KOPT-K1 (cell line): Measurements from ENCODE around the gene NINL.

ENCODE experiments used
- H3K27ac ChIP-seq: fragments of 200-600 bp; sonication (generic); 2 replicates; pipeline ENCODE4 v1.5.1; 2016; ENCODE audit warnings: antibody characterized with exemption, mild to moderate bottlenecking, low read depth, low read length; ENCODE audit not compliant: poor library complexity, severe bottlenecking
- H3K36me3 ChIP-seq: fragments of 200-600 bp; sonication (generic); 2 replicates; pipeline ENCODE4 v1.5.1; 2017; ENCODE audit warnings: antibody characterized with exemption, mild to moderate bottlenecking, low read length, moderate library complexity; ENCODE audit not compliant: insufficient read depth
- H3K9me3 ChIP-seq: fragments of 200-600 bp; sonication (generic); 2 replicates; pipeline ENCODE4 v1.5.1; 2017; ENCODE audit warnings: antibody characterized with exemption, low read length, mild to moderate bottlenecking; ENCODE audit not compliant: insufficient read depth, poor library complexity, severe bottlenecking

The NINL gene

DNA sequence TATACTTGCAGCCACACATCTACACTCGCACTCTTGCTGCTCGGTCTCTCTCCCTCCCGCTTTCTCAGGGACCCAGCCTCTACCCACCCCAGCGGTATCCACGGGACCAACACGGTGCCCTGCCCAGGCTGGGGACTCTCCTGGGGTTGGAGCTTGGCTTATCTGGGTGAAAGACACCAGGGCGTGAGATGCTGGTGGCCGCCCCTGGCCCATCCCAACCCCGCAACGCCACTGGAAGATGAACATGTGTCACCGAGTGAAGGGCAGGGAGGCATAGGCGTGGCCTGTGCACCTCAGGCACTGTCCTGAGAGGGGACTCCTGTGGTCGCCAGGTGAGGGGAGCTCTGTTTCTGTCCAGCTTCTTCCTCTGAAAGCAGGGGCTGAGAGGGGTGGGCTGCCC, 47.4 kb downstream of the NINL start:
- Histone ChIP-seq H3K27ac (no peak overlapping the region), H3K9me3 (peaks cover 3% of the 10 kb centered on the region), H3K36me3 (peaks cover 25% of the 10 kb centered on the region)

DNA sequence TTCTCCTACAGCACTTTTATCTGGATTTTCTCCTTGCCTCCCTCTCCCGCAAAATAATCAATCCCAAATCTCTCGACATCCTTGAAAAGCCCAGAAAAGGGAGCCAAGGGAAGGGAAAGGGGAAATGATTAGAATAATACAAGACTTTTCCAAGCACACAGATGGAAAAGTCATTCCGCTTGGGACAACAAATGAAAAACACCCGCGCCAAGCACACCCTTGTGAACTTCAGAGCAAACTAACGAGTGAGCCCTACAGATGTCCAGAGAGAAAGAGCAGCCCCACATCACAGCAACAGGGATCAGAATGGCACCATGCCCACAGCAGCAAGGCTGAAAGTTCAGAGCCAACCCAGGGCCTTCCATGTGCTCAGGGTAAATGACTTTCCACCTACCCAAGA, 49.6 kb downstream of the NINL start:
- Histone ChIP-seq H3K9me3 (peaks cover 19% of the 10 kb centered on the region), H3K27ac (no peak overlapping the region), H3K36me3 (peaks cover 41% of the 10 kb centered on the region)

DNA sequence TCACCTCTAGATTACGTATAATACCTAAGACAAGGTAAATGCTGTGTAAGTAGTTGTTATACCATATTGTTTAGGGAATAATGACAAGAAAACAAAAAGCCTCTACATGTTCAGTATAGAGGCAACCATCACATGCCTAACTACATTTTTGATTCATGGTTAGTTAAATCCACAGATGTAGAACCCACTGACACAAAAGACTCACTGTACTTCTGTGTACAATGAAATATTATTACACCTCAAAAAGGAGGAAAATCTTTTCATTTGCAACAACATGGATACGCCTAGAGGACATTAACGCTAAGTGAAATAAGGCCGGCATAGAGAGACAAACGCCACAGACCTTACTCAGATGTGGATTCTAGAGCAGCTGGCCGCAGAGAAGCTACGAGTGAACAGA, 50.5 kb downstream of the NINL start:
- H3K36me3 ChIP-seq = peaks cover 41% of the 10 kb centered on the region
- H3K27ac ChIP-seq = no peak overlapping the region
- H3K9me3 ChIP-seq = peaks cover 19% of the 10 kb centered on the region

DNA sequence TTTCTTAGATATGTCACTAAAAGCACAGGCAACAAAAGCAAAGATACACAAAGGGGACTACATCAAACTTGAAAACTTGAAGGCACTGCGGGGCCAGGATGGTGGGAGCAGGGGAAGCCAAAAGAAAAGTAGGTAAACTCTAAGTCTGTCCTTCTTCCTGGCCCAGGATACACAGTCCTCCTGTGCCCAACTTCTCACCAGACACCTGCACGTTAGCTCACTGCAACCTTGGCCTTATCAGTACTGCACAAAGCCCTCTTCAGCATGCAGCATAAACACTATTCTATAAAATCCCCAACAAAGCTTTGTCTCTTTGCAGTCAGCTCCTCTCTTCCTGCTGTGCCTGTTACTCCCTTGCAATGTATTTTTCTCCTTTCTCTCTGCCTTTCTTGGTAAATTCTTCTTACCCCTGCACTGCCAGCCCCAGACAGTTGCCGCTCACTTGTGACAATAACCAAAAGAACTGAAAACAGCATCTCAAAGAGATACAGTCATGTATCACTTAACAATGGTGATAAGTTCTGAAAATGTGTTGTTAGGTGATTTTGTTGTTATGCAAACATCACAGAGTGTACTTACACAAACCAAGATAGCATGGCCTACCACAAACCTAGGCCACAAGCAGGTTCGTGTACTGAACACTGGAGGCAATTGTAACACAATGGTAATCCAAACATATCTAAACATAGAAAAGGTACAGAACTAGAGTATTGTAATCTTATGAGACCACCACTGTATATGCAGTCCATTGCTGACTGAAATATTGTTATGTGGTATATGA, 51.2 kb downstream of the NINL start:
- Histone ChIP-seq H3K27ac (no peak overlapping the region), H3K9me3 (peaks cover 19% of the 10 kb centered on the region), H3K36me3 (peaks cover 41% of the 10 kb centered on the region)

DNA sequence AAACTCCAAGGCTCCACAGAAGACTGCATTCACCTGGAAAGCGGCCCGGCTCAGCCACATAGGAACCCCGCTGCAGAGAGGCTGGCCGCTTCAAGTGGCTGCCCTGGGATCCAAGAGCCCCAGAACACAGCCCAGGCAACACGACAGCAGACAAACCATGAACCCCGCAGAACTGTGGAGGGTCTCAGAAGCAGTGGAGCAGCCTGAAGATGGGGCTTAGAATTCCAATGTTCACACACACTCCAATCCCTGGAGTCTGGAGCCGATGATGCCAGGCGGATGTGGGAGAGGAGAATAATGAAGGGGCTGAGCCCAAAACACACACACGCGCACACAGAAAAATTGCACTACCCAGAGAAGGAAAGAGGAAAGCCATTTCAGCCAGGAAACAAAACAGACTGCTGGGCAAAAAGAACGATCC, 52.4 kb downstream of the NINL start:
- H3K27ac ChIP-seq = no peak overlapping the region
- H3K9me3 ChIP-seq = peaks cover 19% of the 10 kb centered on the region
- peaks cover 35% of the 10 kb centered on the region for H3K36me3 ChIP-seq

DNA sequence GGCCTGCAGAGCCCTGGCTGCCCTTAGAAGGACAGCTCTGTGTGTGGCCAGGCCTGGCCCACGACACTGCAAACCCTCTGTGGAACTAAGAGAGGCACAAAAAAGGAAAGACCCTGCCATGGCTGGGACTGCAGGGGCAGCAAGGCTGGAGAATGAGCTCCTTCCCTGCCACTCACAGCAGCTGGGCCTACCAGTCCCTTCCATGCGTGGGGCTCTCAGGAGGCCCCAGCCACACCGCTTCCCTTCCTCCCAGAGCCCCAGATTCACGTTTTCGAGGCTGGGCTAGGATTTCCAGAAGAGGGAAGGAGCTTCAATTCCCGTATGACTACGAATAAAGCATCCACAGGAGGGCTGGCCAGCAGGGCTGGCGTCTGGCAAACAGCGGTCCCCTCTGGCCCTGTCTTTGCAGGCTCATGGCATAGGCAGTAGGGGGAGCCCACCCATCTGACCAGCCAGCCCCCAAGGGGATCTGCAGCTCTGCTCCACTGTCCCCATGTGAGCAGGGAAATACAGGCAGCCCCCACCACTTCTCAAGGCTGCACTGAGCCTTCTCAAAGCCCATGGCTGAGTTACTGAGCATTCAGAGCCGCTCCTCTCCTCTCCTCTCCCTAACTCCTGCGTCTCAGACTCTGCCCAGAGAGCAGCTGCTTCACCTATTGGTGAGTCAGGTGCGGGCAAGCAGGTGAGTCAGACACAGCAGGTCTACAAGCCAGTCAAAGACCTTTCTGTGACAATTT, 53.1 kb downstream of the NINL start:
- Histone ChIP-seq H3K27ac (no peak overlapping the region), H3K36me3 (peaks cover 27% of the 10 kb centered on the region), H3K9me3 (peaks cover 19% of the 10 kb centered on the region)

DNA sequence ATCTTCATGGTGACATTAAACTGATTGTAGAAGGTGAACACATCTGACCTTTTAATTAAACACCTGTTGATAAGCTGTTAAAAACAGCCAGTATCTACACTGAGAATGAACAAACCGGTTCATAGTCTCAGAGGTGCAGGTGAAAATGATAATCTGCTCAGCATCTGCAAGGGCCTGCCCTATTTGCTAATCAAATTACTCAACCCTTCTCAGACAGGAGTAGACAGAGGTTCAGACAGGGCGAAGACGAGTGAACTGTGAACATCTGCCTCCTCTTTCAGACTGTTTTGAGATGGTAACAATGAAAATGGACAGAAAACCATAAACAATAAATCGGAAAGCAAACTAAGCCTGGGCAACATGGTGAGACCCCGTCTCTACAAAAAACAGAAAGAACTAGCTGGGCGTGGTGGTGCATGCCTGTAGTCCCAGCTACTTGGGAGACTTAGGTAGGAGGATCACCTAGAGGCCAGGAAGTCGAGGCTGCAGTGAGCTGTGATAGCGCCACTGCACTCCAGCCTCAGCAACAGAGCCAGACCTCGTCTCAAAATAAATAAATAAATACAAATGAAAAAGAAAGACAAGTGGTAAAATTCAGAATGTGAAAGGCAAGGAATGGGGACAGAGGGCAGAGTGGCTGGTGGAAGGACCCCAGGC, 55.9 kb downstream of the NINL start:
- peaks cover 45% of the 10 kb centered on the region for H3K36me3 ChIP-seq
- no peak overlapping the region for H3K27ac ChIP-seq
- peaks cover 19% of the 10 kb centered on the region for H3K9me3 ChIP-seq

DNA sequence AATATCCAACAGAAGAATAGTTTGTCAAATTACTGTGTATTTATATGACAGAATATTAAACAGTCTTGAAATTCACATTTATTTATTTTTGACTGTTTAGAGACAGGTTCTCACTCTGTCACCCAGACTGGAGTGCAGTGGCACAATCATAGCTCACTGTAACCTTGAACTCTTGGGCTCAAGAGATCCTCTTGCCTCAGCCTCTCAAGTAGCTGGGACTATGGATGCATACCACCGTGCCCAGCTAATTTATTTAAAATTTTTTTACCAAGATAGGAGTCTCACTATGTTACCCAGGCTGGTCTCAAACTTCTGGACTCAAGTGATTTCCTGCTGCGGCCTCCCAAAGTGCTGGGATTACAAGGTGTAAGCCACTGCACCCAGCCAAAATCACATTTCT, 57.4 kb downstream of the NINL start:
- Histone ChIP-seq H3K27ac (no peak overlapping the region), H3K9me3 (peaks cover 30% of the 10 kb centered on the region), H3K36me3 (peaks cover 54% of the 10 kb centered on the region)

DNA sequence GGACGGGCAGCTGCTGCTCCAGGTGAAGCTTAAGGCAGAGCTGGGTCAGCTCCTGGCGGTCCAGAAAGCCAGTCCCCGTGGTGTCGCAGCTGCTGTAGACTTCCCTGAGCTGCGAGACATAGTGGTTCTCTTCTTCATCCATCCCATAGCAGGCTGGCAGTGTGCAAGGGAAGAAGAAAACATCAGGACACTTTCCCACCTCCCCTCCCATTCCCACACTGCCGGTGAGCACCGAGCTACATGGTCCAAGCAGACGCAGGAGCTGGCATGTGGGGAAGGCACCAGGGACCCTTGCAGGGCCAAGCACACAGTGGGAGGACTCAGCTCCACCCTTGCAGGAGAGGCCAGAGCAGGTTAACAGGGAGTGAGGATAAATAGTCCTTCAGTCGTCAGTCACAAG, 58.9 kb downstream of the NINL start:
- Histone ChIP-seq H3K36me3 (peaks cover 54% of the 10 kb centered on the region), H3K9me3 (peaks cover 30% of the 10 kb centered on the region), H3K27ac (no peak overlapping the region)

DNA sequence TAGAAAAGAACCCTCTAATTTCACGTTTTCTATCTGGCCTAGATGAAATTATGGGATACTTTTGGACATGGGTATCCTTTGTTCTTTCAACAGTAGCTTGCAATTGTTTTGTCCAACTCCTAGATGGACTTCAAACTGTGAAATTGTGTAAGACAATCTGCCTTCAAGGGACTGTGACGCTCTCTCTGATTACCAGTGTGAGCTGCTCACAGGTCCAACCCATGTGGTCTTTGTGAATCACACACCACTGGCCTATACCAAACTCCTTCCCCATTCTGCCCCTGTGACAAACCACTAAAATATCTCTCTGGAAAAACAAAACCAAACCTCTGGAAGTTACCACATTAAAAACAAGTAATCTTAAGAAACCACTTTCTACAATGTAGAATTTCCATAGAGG, 59.5 kb downstream of the NINL start:
- Histone ChIP-seq H3K36me3 (peaks cover 57% of the 10 kb centered on the region), H3K27ac (no peak overlapping the region), H3K9me3 (peaks cover 33% of the 10 kb centered on the region)

DNA sequence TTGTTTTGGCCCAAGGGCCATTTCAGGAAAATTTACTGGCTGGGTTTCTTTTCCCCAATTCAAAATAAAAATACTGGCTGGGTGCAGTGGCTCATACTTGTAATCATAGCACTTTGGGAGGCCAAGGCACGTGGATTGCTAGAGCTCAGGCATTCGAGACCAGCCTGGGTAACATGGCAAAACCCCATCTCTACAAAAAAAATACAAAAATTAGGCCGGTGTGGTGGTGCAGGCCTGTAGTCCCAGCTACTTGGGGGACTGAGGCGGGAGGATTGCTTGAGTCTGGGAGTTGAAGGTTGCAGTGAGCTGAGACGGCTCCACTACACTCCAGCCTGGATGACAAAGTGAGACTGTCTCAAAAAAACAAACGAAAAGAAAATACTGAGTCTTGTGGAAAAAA, 60.0 kb downstream of the NINL start:
- no peak overlapping the region for H3K27ac ChIP-seq
- peaks cover 63% of the 10 kb centered on the region for H3K36me3 ChIP-seq
- peaks cover 38% of the 10 kb centered on the region for H3K9me3 ChIP-seq

DNA sequence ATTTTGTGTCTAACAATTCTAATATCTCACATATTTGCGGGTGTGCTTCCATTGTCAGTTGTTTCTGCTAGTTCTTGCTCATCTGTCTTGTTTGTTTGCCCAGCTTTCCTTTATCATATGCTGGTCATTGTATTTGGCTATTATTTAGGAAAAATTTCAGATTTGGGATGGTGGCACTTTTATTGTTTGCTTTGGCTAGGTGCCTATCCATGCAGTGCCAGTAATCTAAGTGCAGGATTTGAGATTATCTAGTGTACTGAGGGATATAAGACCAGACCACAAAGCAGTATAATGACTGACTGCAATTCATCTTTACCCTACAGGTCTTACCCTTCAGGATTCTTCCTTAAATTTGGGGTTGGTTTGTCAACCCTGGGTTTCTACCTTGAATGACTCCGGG, 63.9 kb downstream of the NINL start:
- H3K36me3 ChIP-seq = peaks cover 88% of the 10 kb centered on the region

DNA sequence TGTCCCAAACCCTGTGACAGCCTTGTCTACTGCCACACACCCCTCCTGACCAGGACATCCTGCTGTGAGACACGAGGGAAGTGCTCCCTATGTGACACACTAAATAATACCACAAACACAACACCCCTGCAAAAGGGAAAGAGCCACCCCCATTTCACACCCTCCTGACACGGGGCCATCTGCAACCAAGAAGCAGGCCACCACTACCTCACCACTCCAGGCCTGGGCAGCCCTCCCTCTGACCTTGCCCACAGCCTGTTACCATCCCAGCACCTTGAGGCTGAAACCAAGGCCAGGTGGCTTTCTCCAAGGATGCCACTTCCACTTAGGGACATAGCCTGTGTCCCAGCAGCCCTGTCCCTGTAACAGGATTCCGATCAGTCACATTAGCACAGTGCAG, 68.2 kb downstream of the NINL start:
- Histone ChIP-seq H3K9me3 (peaks cover 74% of the 10 kb centered on the region), H3K36me3 (peaks cover 88% of the 10 kb centered on the region), H3K27ac (no peak overlapping the region)

More for the DNA sequence above, 63.9 kb downstream of the NINL start:
- peaks cover 63% of the 10 kb centered on the region for H3K9me3 ChIP-seq
- no peak overlapping the region for H3K27ac ChIP-seq

DNA sequence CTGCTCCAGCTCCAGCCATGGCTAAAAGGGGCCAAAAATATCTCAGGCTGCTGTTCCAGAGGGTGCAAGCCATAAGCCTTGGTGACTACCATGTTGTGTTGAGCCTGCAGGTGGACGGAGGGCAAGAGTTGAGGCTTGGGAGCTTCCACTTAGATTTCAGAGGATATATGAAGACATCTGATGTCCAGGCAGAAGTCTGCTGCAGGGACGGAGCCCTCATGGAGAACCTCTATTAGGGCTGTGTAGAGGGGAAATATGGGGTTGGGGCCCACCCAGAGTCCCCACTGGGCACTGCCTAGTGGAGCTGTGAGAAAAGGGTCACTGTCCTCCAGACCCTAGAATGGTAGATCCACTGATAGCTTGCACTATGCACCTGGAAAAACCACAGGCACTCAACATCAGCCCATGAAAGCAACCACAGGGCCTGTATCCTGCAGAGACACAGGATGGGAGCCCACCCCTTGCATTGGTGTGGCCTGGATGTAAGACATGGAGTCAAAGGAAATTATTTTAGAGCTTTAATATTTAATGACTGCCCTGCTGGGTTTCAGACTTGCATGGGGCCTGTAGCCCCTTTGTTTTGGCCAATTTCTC, 70.5 kb downstream of the NINL start:
- peaks cover 89% of the 10 kb centered on the region for H3K36me3 ChIP-seq
- peaks cover 52% of the 10 kb centered on the region for H3K9me3 ChIP-seq
- H3K27ac ChIP-seq = no peak overlapping the region

DNA sequence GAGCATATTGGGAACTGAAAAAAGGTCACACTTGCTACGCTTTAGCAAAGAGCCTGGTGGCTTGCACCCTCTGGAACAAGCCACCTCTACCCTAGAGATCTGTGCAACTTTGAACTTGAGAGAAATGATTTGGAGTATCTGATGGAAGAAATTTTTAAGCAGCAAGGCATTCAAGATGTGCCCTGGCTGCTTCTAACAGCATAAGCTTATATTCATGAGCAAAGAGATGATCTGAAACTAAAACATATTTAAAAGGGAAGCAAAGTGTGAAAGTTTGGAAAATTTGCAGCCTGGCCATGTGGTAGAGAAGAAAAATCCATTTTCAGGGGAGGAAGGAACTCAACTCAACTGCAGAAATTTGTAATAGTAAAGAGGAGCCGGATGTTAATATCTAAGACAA, 71.1 kb downstream of the NINL start:
- H3K9me3 ChIP-seq = peaks cover 50% of the 10 kb centered on the region
- H3K27ac ChIP-seq = no peak overlapping the region
- H3K36me3 ChIP-seq = peaks cover 91% of the 10 kb centered on the region
